ENCODE results near the gene PMS2.
"Not testable (repeated sequence)": the region's sequence is repeated elsewhere in the genome, so short reads cannot be mapped to it uniquely, and the experiment has no call there.

PMS2 gene

DNA sequence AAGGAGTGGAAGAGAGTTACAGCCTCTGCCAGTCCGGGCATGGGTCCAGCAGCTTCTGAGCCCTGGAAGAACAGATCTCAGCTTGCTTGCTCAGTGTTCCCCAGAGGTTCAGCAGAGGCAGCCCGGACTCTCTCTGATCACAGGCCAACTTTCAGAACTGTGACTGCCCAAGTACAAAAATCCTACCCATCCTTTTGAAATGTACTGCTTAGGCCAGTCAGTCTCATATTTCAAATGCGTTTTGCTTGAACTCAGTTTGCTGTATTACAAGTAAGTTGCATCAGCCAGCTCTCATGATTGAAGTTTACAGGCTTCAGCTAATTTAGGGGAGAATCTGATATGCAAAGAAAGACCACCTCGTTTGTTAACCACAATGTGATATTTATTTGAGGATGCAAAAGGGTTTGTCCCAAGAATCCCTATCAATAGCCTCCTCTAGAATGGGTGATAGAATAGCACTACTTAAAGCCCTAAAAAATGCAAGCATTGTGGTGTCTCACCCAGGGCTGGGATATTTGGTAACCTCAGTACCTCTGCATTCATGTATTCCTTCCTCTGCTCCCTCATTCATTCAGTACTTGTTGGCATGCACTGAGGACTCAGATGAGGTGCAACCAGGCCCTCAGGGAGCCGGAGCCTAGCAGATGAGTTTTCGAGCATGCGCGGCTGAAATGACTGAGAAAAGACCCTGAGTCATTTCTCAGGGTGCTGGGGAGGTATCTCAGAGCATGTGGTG is 7.2 kb upstream of the PMS2 start:
- DNase-seq: no peak

DNA sequence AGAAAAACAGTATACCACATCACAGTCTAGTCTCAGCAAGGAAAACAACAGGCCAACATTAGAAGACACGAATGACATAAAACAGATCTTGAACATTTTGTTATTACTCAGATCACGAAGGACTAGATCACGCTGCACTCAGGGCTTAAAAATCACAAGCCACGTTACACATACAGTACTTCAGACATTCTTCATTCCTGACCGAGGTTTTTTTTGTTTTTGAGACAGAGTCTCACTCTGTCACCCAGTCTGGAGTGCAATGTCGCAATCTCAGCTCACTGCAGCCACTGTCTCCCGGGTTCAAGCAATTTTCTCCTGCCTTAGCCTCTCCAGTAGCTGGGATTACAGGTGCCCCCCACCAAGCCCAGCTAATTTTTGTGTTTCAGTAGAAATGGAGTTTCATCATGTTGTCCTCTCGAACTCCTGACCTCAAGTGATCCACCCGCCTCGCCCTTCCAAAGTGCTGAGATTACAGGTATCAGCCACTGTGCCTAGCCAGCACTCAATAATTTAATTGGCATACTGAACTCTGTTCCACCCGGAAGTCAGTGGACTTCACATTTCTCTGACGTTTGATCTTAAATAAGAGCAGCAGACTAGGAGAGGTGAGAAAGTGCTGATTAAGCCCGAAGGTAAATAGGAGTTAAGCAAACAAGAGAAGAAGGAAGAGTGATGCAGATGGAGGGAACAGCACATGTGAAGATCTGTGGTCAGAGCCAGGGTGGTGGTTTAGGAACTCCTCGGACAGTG is 3.7 kb upstream of the PMS2 start:
- no peak for DNase-seq

DNA sequence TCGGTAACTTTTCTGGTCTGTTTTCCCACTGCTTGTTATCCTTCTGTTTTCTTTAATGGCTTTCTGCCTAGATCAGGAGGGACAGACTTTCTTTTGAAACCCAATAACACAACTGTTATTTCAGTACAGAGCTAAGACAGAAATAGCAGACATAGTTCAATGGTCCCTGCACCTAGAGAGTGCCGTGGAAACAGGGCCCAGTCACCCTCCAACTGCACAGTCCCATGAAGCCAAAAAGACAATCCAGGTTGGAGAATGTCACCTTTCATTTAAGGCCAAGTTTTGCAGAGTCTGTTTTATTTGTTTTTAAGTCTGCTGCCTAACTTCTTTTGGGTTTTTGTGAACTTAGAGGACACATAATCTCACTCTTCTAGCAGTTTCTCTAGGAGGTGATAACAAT is 2.7 kb upstream of the PMS2 start:
- no peak for DNase-seq

DNA sequence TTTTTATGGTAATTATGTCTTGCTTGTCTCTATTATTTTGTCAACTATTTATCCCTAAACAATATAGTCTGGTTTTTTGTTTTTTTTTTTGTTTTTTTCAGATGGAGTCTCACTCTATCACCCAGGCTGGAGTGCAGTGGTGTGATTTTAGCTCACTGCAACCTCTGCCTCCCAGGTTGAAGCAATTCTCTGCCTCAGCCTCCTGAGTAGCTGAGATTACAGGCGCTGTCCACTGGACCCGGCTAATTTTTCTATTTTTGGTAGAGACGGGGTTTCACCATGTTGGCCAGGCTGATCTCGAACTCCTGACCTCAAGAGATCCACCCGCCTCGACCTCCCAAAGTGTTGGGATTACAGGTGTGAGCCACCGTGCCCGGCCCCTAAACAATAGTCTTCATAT is 1.5 kb upstream of the PMS2 start:
- not testable (repeated sequence) for DNase-seq

DNA sequence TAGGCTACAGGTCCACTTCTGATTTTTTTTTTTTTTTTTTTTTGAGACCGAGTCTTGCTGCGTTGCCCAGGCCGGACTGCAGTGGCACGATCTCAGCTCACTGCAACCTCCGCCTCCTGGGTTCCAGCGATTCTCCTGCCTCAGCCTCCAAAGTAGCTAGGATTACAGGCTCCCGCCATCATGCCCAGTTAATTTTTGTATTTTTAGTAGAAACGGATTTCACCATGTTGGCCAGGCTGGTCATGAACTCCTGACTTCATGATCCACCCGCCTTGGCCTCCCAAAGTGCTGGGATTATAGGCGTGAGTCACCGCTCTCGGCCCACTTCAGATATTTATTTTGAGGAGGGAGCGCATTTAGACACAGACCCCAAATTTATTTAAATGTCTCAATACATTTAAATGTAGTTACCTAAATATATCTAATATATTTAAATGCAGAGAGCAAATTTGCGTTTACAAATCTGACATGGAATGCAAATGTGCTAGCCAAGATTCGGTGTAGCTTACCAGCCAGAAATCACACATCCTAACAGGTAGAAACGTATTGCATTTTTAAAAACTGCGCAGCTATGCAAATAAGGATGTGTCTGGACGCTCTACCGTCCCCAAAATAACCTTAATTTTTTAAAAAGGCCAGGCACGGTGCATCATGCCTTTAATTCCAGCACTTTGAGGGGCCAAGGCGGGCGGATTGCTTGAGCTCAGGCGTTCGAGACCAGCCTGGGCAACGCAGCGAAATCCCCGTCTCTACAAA is 836 bp downstream of the PMS2 start:
- DNase-seq: not testable (repeated sequence)

DNA sequence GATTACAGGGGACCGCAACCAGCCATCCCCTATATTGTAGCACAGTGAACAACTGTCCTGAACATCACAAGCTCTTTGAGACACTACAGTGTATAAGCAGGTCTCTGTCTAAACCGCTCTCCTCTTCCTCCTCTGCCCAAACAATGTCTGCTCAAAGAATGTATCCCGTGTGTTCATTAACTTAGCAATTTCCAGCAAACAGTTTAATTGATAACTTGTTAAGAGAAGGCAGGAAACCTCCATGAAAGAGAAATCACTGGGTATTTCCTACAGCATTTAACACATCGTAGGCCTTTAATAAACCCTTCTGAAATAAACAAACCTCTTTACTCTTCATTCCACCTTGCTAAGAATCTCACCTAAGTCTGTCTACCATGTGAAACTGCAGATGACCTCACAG is 1.5 kb downstream of the PMS2 start:
- DNase-seq: no peak

DNA sequence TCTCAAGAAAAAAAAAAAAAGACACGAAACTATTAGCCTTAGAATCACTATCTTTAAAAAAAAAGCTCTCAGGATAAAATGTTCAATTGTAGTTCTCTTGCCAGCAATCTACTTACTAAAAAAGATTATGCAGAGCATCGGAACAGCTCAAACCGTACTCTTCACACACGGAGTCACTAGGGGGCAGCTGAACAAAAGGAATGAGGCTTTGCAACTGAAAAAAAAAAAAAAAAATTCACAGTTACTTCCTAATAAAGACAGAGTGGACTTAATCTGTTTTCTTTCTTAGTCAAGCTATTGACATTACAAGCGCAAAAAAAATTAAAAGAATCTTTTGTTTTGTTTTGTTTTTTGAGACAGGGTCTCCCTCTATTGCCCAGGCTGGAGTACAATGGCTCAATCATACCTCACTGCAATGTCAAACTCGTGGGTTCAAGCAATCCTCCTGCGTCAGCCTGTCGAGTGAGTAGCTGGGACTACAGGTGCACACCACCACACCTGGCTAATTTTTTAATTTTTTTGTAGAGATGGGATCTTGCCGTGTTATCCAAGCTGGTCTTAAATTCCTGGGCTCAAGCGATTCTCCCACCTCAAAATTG is 11.5 kb downstream of the PMS2 start:
- DNase-seq: no peak

DNA sequence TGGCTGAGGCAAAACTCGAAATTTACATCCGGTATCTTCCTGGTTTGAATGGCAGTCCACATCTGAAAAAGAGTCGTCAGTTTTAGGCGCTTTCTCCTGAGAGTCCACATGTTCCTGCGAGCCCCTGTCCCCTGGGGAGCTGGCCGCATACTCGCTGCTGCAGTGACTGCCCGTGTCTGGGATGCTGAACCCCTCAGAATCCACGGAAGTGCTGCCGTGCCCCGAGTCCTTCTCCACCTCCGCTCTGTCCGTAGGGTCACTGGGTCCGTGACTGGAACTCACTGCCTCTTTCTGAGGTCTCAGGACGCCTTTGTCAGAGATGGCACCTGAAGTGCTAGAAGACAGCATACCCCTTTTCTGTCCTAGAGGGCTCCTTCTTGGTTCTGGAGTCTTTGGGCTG is 21.8 kb downstream of the PMS2 start:
- DNase-seq: not testable (repeated sequence)

DNA sequence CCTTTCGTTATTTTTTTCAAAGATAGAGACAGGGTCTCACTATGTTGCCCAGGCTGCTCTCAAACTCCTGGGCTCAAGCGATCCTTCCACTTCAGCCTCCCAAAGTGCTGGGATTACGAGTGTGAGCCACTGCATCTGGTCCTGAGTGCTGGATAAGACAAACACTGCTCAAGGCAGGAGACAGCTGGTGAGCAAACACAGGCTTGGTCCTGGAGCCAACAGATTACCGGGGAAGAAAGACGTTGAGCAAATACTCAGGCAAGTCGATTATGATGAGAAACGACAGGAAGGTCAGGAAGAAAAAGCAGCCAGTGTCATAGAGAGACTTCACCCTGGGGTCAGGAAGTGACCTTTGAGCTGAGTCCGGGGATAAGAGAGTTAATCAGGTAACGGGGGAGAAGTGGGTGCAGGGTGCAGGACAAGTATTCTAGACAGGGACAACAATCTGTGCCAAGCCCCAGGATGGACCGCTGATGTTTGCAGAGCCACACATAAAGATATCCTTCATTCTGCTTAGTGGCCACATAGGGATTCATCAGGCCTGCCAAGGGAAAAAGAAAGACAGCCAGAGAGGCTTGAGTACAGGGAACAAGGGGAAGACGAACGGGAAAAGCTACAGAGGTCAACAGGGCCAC is 29.1 kb downstream of the PMS2 start:
- not testable (repeated sequence) for DNase-seq

DNA sequence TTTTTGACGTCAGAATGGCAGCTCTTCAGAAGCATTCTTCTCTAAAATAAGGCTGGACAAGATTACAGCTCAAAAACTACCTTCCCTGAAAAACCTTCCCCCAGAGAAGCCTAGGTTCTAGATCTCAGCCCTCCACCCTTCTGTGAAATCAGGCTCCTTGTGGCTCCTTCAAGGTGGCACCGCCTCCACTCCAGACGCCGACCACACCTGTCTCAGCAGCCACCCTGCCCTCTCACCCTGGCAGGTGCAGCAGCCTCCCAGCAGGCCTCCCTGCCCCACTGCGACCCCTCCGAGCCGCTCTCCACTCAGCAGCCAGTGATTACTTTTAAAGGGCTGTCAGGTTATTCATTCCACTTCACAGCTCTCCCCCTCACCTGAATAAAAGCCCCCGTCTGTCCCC is 35.3 kb downstream of the PMS2 start:
- DNase-seq: not testable (repeated sequence)

DNA sequence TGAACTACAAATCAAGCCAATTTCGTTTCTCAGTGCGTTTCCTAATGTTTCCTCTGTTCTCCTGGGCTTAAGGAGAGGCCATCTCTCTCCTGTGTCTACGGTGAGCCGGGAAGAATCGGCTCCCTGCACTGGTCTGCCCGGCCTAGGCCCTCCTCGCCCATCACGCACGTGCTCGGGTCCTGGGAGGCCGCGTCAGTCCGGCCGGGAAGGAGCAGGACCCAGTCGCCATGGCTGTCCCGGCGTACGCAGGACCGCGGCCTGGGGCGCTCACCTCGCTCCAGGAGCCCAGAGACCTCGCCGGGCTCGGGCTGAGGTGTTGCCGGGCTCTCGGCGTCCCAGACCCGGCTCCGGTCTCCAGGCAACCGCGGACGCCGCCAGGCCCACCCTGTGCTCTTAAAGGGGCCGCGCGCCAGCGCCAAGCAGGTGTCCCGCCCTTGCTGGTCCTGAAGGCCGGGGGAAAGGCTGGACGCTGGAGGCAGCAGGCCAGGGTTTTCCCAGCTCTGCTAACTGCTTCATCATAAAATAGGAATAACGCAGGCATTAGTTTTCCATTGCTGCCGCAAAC is 38.4 kb downstream of the PMS2 start, which contains the start of gene RSPH10B:
TSS of gene RSPH10B (minus strand) at position 343 of the 565 bp plus-strand sequence. CDS start 3,573 bp downstream, outside the sequence.
- not testable (repeated sequence) for DNase-seq

DNA sequence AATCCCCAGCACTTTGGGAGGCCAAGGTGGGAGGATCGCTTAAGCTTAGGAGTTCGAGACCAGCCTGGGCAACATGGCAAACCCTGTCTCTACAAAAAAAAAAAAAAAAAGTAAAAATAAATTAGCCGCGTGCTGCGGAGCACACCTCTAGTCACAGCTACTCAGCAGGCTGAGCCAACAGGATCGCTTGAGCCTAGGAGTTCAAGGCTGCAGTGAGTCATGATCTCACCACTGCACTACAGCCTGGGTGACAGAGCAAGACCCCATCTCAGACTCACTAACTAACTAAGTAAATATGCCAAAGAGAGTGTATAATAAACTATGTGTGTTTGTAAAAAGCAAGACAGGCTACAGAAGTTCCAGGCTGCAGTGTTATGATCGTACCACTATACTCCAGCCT is 45.0 kb downstream of the PMS2 start:
- DNase-seq: not testable (repeated sequence)

DNA sequence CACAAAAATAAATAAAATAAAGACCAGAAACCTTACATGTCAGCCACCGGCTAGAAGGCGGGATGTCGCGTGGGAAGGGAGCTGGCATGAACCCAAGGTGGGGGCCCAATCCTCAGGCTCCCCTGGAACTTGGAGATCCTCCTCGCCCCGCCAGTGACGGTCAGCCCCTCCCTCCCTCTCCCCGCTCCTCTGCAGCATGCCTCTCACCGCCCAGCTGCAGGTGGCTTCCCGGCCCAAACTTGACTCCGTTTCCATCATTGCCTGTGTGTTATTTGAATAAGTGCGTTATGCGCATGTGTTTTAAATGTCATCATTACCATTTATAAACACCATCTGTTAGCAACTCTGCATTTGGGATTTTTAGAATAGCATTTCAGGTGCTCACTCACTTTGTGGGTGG is 45.6 kb downstream of the PMS2 start:
- DNase-seq: not testable (repeated sequence)

DNA sequence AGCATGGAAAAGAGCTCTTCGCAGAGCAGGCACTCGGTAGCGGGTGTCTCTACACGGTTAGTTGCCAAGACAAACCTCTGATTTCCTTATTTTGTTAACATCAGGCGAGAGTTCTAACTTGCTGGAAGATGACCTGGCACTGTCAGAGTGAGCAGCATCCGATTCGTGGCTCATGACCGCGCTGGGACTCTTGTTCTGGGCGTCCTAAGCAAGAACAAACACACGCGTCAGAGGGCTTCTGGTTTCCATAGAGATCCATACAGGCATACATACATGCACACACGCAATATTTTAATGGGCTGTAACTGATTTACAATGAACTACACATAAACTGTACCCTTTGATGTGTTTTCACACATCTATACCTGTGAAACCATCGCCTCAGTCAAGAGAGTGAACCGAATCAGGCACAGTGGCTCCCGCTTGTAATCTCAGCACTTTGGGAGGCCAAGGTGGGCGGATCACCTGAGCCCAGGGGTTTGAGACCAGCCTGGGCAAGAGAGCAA is 73.9 kb downstream of the PMS2 start:
- not testable (repeated sequence) for DNase-seq

DNA sequence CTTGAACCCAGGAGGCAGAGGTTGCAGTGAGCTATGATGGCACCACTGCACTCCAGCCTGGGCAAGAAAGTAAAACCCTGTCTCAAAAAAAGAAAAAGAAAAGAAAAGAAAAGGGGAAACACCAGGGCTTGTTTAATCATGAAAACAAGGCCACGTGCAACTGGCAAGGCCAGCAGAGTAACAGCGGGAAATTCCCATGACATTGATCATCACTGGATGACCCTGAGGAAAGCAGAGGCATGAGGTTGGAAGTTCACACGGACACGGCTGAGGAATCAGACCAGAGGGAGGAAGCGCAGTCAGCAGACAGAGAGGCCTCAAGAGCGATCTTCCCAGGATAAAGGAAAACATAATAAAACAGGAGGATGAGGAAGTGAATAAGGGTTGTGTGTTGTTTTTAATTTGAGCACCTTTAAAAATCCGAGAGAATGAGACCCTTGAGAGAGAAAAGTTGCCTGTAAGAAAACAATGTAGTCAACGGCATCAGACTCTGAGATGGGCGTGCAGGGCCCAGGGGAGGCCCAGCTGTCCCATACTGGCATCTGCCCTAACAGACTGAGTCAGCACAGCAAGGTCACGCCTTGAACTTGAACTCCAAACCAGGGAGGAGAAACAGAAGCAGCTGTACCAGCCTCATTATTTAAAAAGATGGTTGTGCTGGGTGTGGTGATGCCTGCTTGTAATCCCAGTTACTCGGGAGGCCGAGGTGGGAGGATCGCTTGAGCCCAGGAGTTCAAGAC is 76.8 kb downstream of the PMS2 start:
- not testable (repeated sequence) for DNase-seq

DNA sequence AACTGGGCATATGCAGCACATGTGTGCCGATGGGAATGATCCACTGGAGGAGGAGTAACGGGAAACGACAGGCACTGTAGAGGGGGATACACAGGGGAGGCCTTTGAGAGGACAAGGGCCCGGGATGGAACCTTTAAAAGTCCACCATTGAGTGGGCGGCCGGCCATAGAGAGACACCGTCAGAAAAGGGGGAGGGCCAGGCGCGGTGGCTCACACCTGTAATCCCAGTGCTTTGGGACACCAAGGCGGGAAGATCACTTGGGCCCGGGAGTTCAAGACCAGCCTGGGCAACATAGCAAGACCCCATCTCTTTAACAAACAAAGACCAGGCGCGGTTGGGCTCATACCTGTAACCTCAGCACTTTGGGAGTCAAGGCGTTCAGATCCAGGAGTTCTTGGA is 77.6 kb downstream of the PMS2 start:
- not testable (repeated sequence) for DNase-seq

DNA sequence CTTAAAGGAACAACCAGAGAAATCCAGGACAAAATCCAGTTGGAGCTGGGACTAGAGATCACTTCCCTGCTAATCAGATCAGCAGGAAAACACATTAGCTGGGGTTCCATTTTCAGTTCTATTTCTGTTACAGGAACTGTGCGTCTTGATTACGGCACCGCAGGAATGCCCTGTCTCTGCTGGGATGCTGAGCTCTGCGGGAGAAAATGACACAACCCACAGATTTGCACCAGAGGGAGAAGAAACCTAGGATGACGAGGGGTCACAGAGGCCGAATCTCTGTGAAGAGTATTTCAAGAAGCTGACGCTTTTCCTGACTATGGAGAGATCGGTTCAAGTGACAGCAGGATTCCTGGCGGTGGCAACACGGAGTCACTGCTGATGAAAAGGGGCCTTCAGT is 78.6 kb downstream of the PMS2 start:
- not testable (repeated sequence) for DNase-seq

DNA sequence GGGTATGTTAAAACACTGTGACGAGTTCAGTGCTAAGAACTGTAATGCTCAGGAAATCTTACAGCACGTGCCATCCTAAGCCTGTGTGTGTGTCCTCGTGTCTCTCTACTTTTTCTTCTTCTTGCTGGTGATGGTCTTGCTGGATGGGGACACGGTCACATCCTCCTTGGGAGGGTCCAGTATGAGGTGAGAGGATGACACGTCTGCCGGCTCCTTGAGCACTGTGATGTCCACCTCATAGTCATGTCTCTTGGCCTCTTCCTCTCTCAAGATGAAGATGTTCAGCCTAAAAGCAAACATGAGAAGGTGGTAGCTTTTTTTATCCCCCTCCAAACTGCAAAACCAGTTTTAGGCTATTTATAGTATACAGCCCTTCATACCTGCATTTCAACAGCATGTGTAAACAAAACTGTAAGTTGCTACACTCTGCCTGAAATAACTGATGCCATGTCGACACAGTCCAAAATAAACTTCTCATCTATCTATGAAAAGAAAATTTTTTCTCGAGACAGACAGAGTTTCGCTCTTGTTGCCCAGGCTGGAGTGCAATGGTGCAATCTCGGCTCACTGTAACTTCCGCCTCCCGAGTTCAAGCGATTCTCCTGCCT is 82.5 kb downstream of the PMS2 start:
- DNase-seq: not testable (repeated sequence)

DNA sequence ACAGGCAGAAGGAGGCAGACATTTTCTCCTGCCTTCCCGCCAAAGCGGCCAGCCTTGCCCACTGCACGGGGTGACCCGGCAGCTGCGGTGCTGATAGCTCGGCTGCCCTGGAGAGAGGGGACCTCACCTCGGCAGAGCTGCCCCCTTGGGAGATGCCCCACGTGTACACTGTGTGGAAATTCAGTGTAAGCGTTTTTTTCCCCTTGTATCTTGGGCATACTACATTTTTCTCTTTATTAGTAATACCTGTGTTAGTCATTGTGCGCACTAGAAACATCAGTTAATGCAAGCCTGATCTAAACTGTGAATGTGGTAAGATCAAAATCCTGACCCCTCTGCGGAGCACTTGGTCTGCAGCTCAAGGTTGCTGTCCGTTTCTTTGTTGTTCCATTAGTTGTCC is 84.2 kb downstream of the PMS2 start:
- not testable (repeated sequence) for DNase-seq

DNA sequence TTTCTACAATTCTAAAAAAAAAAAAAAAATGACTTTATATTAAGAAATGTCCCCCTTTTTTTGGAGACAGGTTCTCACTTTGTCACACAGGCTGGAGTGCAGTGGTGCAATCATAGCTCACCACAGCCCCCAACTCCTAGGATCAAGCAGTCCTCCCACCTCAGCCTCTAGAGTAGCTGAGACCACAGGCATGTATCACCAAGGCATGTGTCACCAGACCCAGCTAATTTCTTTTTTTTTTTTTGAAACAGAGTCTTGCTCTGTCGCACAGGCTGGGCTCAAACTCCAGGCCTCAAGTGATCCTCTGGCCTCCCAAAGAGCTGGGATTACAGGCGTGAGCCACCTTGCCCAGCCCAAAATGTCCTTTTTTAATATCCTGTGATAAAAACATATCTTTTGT is 84.7 kb downstream of the PMS2 start:
- DNase-seq: not testable (repeated sequence)

All from 8988T (cell line).